Stimulated activated CD8-positive, alpha-beta memory T cell treated with anti-CD3 and anti-CD28 coated beads, Interleukin-7, amount 100 ng/mL, for 4 hours (primary cell): ENCODE measurements around the gene CD4.

ENCODE experiments used
- DNase-seq, 2 donors: peaks; one replicate each; pipeline ENCODE4 v3.0.0-alpha.2; 2020; ENCODE audit warnings: low read depth in 2 of 2

CD4 gene

DNA sequence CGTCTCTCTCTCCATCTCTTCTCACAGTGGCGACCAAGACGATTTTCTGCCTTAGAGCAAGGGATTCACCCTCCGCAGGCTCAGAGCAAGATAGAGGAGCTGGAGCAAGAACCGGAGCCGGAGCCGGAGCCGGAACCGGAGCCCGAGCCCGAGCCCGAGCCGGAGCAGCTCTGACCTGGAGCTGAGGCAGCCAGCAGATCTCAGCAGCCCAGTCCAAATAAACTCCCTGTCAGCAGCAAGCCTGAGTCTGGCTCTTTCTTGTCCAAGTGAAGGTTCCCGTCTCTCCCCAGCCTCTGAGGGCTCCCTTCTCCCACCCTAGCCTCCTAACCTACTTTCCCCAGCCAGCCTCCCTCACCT, 11.1 kb upstream of the CD4 start:
- no peak for DNase-seq

DNA sequence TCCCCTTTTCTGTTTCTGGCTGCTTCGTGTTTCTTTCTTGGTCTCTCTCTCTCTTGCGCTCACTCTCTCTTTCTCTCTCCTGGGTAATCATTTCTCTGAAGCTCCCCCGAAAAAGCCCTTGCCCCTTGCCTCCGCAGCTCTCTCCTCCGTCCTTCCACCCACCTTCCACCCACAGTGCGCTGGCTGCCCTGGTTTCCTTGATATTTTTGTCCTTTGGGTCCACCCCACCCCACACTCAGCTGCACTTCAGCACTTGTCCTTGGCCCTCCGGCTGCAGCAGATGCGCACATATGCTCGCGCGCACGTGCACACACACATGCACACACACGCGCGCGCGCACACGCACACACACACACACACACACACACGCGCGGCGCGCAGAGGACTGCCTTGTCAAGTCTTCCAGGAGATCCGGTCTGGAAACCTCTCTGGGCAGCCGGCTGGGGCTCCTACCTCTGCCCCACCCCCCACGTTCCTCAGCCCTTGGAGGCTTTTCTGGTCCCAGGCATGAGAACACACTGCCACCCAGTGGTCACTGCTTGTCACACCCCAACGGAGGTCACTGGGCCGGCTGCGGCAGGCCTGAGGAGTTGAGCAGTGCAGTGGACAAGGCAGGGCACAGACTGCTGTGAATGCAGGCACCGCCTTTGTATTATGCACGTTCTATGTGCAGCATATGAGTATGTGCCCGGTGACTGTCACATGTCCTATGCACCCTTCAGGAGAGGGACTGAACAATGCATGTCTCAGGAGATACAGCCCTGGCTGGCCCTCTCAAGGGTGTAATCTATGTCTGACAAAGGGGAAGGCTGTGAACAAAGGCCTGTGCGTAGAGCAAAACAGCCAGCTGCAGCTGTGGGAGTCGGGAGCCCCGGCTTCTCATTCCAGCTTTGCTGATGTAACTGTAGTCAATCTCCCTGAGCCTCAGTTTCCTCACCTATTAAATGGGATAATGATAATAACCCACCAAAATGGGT, 10.5 kb upstream of the CD4 start:
- DNase-seq = peak; percentile 76 to 83

DNA sequence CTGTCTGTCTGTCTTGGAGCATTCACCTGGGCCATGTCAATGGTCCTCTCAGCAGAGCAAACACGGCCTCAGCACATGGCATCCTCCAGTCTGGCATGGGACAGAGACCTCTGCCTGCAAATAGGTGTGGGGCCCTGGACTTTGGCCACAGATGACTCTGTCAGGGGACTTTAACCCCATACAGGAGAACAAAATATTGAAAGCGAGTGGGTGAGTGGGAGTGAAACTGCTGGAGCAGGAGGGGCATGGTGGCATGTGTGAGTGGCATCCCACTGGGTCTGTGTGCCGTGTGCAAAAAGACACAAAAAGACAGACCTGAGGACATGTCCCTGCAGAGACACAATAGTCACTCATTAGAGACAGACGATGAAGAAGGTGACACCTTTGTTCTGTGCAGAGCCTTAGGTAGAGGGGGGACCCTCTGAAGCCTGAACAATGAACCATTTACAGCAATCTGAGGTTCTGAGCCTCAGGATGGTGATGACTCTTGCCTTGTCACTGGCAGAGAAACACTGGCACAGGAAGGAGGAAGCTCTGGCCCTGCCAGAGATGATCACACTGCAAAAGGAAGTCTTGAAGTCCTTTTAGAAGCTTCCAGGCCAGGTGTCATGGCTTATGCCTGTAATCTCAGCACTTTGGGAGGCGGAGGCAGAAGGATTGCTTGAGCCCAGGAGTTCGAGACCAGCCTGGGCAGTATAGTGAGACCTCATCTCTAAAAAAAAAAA, 9.5 kb upstream of the CD4 start:
- DNase-seq = no peak

- DNase-seq = no peak
Measured at GRCh38 chr12:6780573-6780972, 8.8 kb upstream of the CD4 start.

- DNase-seq = no peak
Measured at GRCh38 chr12:6782119-6782518, 7.2 kb upstream of the CD4 start.

- no peak for DNase-seq
Measured at GRCh38 chr12:6782850-6783566, 6.3 kb upstream of the CD4 start.

DNA sequence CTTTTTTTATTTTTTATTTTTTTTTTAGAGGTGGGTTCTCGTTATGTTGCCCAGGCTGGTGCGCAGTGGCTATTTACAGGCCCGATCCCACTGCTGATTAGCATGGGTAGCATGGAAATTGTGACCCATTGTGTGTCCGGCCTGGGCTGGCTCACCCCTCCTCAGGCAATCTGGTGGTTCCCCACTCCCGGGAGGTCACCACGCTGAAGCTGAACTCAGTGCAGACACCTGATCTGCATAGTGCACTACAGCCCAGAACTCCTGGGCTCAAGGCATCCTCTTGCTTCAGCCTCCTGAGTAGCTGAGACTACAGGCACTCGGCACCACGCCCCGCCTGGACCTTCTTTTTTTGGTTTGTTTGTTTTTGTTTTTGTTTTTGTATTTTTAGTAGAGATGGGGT, 5.5 kb upstream of the CD4 start:
- no peak for DNase-seq

DNA sequence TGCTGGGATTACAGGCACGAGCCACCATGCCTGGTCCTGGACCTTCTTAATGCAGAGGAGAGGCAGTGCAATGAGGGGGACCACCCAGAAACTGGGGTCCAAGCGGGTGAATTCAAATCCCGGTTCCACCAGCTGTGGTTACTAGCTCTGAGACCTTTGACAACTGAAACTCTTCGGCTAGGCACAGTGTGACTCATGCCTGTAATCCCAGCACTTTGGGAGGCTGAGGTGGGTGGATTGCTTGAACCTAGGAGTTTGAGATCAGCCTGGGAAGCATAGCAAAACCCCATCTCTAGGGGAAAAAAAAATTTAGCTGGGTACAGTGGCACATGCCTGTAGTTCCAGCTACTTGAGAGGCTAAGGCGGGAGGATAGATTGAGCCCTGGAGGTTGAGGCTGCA, 5.0 kb upstream of the CD4 start:
- DNase-seq = no peak

DNA sequence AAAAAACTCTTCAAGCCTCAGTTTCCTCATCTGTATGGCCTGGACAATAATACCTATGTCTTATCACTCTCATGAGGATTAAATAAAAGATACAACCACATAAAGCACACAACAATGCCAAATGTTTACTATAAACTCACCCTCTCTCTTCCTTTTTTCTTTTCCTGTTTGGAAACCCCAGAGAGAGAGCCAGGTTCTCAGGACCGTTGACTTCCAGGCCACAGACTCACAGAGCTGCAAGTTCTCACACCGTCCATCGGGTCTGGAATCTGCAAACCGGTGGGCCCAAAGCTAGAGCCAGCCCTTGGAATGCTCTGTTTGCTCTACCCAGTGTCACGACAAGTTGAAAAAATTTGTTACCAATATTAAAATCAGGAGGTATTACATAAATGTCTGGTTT, 4.6 kb upstream of the CD4 start:
- no peak for DNase-seq

DNA sequence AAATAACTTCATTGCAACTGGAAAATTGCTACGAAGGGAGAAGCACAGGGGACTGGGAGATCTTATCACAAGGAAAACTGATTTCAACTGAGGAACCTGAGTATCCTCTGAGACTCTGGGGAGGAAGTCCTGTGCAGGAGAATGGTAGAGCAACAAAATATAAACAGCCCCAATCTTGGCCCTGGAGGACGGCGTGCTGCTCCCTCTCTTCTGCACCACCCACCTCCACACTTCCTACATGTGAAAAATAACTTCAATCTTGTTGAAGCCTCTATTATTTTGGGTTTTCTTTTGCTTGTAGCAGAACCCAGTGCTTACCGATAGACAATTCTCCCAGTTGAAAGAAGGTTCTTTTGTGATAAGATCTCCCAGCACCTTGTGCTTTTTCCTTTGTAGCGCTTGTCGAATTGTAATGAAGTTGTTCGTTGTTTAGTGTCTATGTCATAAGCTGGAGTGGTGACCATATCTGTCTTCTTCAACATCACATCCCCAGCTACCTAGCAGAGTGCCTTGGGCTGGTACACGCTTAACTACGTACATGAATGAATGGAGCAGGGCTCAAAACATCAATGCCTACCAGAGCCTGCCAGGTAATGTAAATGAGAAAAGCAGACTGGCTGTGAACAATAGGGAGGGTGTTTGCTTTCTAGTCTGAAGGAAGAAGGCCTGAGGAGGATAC, 2.8 kb upstream of the CD4 start:
- no peak for DNase-seq

- no peak for DNase-seq
Measured at GRCh38 chr12:6787309-6787708, 2.0 kb upstream of the CD4 start.

DNA sequence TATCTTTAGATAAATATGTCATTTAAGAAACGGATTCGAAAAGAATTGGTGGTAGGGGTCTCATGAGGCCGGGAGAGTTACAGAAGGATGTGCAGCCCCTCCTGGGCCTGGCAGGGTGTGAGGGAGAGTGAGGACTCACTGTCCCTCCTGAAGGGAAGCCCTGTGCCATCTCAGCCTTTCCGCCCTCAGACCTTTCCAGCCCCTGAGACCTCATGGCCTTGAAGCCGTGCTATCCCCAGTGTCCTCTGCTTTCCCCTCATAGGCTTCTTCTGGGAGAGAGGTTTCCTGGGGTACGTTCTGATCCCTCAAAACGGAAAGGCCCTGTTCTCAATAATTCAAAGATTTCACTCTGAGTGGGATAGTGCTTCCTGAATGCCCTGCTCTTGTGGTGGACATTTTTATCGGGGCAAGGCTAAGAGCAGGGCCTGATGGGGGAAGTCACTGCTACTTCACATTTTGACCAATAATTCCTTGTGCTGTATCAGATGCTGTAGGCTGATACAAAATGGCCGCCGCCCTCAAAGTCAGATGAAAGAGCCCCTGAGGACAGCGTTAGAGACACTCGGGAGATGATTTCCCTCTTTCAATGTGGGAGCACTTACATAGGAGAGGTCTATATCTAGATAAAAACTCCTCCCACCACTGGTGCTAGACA, 1.3 kb downstream of the CD4 start:
- no peak for DNase-seq

DNA sequence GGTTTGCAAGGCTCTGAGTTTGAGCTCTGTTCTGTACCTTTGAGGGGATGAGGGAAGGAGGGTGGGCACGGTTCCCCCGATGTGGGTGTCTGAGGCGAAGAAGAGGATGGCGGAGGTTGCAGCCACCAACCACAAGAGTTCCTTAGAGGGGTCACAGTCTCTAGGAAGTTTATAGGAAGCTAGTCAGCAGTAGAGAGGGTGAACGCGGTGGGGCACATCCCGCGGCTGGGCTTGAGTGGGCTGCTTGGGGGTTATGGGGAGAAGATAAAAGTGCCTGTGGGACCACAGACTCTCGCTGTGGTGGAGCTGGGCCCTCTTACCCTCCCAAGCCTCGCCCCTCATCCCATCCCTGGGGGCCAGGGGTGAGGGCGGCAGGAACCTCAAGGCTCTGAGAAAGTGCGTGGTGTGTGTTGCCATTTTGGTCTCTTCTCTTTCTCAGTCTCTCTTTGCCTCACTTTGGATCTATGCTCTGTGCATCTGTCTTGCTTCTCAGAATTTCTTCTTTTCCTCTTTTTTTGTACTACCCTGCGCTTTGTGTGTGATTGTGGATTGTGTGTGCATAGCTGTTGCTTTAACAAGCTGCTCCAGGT, 2.7 kb downstream of the CD4 start:
- no peak for DNase-seq

DNA sequence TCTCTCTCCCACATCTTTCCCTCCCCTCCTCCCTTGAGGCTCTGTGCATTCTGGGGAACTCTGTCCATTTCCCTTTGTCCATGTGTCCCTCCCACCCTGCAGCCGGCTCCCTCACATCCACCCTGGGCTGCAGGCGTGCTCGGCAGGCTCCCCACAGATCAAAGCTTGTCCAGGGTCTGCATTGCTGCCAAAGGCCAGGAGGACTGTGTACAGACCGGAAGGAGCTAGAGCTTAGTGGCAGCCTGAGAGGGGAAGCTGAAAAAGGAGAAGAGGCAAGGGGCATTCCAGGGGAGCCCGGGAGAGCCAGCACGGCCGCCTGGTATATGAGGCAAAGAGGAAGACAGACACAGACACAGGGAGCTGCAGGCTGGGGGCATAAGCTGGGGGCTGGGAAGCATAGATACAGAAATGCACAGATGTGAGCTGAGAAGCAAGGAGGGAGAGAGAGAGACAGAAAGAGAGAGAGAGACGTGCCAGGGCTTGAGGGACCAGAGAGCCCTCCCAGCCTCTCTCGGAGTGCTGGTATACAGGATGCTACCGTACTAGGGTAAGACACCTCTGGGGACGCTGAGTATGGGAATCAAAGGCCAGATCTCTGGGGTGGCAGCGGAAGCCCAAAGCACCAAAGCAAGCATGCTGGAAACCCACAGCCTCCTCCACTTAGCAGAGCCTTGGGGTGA, 3.3 kb downstream of the CD4 start:
- DNase-seq = no peak

- DNase-seq = no peak
Measured at GRCh38 chr12:6795088-6795487, 5.8 kb downstream of the CD4 start.

- DNase-seq = no peak
Measured at GRCh38 chr12:6796576-6796975, 7.2 kb downstream of the CD4 start.

- DNase-seq = no peak
Measured at GRCh38 chr12:6799147-6799546, 9.8 kb downstream of the CD4 start.

GRCh38 chr12:6807170-6807569, 17.8 kb downstream of the CD4 start:
- no peak for DNase-seq

DNA sequence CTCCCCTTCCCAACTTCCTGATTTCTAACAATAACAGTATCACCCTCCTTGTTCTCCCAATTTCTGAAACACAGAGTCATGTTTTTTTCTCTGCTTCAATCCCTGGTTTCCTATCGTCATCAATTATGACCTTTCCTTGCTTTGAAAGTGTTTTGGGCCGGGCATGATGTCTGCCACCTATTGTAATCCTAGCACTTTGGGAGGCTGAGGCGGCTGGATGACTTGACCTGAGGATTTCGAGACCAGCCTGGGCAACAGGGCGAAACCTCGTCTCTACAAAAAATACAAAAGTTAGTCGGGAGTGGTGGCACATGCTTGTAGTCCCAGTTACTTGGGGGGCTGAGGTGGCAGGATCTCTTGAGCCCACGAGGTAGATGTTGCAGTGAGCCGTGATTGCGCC, 19.7 kb downstream of the CD4 start:
- DNase-seq = no peak

- no peak for DNase-seq
Measured at GRCh38 chr12:6810758-6811157, 21.4 kb downstream of the CD4 start.
